ENCODE results near the gene DYNAP.

DNA sequence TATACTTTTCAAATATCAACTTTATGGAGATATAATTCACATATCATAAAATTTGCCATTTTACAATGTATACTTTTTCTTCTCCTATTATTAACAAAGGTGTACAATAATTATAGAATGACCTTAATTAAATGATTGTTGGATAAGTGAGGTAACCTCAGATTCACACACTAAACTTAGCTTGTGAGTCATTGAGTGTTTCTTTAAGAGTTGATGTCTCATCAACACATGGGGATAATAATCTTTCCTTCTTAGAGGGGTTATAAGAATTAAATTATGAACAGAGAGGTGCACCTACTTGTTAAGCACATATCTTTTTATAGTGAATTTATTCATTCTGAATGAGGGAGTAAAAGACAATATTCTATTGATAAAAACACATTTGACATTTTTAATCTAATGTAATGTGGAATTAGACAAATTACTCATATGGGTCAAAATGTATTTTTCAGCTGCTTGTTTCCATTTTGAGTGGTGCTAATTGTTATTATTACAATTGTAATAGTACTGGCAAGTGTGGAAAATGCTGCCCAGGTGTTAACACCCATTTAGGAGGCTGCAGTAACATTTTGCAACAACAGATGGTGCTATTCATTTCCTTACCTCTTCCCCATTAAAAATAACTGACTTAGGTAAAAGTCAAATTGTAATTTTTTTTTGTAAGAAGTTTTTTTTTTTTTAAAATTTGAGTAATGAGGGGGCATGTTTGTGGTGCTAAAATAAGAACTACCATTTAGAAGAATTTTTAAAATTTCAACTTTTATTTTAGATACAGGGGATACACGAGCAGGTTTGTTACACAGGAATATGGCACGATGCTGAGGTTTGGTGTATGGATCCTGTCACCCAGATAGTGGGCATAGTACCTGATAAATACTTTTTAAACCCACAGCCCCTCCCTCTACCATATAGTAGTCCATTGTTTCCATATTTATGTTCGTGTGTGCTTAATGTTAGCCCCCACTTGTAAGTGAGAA lies 32.1 kb upstream of the DYNAP start:
- TF ChIP-seq, protein P1, sequence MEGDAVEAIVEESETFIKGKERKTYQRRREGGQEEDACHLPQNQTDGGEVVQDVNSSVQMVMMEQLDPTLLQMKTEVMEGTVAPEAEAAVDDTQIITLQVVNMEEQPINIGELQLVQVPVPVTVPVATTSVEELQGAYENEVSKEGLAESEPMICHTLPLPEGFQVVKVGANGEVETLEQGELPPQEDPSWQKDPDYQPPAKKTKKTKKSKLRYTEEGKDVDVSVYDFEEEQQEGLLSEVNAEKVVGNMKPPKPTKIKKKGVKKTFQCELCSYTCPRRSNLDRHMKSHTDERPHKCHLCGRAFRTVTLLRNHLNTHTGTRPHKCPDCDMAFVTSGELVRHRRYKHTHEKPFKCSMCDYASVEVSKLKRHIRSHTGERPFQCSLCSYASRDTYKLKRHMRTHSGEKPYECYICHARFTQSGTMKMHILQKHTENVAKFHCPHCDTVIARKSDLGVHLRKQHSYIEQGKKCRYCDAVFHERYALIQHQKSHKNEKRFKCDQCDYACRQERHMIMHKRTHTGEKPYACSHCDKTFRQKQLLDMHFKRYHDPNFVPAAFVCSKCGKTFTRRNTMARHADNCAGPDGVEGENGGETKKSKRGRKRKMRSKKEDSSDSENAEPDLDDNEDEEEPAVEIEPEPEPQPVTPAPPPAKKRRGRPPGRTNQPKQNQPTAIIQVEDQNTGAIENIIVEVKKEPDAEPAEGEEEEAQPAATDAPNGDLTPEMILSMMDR (IDR thresholded peaks at IDR 0.05; ENCODE audit: borderline replicate concordance, extremely low read depth, low read length, poor library complexity, severe bottlenecking), result peak; percentile 66
- no peak for TF ChIP-seq EZH2 (IDR thresholded peaks at IDR 0.05; ENCODE audit: borderline replicate concordance, low read depth, low read length, severe bottlenecking)
